Vagina (tissue), 2 donors: ENCODE results near the gene ADAR.

Experiments used
- POLR2A ChIP-seq, 2 donors: fragments of 450-650 bp; IDR thresholded peaks; one replicate each; pipeline ENCODE4 v1.6.1; 2017; ENCODE audit warnings: antibody characterized with exemption in 2 of 2, mild to moderate bottlenecking in 2 of 2, moderate library complexity in 2 of 2
- TF ChIP-seq, protein P1 (sequence below), 3 experiments: fragments of 450-650 bp in 2 of 3; fragments of 200-600 bp in 1 of 3; sonication (generic) in 1 of 3; IDR thresholded peaks; one replicate each; pipeline ENCODE4 v1.5.1; 2017 to 2019; ENCODE audit warnings: antibody characterized with exemption in 3 of 3, mild to moderate bottlenecking in 2 of 3, moderate library complexity in 2 of 3

DNA sequence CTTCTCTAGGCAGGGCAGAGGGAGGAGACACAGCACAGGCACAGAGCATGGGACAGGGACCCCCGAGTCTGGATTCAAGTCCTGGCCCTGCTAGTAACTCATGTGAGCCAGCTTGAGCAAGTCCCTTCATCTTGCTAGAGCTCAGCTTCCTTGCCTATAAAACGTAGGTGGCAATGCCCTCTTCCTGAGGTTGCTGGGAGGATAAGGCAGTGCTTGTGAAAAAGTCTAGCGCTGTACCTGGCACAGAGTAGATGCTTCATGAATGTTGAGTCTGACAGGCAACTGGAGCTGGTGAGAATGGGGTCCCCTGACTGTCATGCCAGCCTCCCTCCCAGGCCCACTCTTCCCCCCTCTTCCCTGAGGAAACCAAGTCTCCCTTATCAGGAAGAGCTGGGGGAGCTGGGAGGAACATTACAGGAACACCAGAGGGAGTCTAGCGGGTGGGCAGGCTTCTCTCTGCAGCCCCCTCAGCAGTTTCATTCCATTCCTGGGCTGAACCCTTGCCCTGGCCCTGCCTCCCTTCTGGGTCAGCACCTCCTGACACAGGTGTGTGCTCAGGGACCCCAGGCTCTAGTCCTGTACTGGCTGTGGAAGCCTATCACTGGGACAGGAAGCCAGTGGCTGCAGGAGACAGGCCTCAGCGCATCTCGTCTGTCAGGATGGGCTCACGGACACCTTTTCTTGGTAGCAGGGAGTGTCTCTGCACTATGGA is 30.5 kb downstream of the ADAR start:
- TF ChIP-seq, protein P1, sequence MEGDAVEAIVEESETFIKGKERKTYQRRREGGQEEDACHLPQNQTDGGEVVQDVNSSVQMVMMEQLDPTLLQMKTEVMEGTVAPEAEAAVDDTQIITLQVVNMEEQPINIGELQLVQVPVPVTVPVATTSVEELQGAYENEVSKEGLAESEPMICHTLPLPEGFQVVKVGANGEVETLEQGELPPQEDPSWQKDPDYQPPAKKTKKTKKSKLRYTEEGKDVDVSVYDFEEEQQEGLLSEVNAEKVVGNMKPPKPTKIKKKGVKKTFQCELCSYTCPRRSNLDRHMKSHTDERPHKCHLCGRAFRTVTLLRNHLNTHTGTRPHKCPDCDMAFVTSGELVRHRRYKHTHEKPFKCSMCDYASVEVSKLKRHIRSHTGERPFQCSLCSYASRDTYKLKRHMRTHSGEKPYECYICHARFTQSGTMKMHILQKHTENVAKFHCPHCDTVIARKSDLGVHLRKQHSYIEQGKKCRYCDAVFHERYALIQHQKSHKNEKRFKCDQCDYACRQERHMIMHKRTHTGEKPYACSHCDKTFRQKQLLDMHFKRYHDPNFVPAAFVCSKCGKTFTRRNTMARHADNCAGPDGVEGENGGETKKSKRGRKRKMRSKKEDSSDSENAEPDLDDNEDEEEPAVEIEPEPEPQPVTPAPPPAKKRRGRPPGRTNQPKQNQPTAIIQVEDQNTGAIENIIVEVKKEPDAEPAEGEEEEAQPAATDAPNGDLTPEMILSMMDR (IDR thresholded peaks at IDR 0.05) = no peak
- TF ChIP-seq POLR2A (IDR thresholded peaks at IDR 0.05) = no peak
